GM12891 (cell line): ENCODE results near the gene TSHZ2.

Experiments used
- POLR2A ChIP-seq: IDR thresholded peaks from 2 replicates; pipeline ENCODE4 v1.6.1; 2011; ENCODE audit warnings: low read depth, low read length, control low read depth
- TAF1 ChIP-seq: IDR thresholded peaks from 2 replicates; pipeline ENCODE4 v1.6.1; 2011; ENCODE audit warnings: low read depth, low read length, control low read depth

DNA sequence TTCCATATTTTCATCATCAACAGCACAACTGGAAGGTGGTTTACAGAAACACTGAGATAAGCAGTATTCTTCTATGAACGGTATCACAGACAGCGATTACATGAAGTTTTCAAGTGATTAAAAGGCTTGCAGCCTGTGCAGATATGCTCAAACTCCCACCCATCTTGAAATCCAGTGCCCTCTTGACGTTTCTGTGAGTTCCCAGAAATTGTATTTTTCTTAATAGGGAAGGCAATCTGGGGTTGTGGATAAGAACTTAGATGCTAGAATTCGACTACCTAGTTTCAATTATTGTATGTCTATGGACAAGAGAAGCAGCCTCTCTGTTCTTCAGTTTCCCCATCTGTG, 331.2 kb downstream of the TSHZ2 start:
- TF ChIP-seq POLR2A = no peak
- no peak for TF ChIP-seq TAF1
